Germinal center (tissue), 1 donor: ENCODE results near the gene ACSL5.
"Not testable (repeated sequence)": the region's sequence is repeated elsewhere in the genome, so short reads cannot be mapped to it uniquely, and the experiment has no call there.

ENCODE experiments used
- DNase-seq: peaks from one replicate; pipeline ENCODE4 v3.0.0; 2012; ENCODE audit warnings: mixed read lengths, low spot score

Gene ACSL5

GRCh38 chr10:112351146-112351545, 22.8 kb upstream of the ACSL5 start:
- no peak for DNase-seq

- DNase-seq: no peak
These were observed 21.9 kb upstream of the ACSL5 start for GRCh38 chr10:112352044-112352443.

DNA sequence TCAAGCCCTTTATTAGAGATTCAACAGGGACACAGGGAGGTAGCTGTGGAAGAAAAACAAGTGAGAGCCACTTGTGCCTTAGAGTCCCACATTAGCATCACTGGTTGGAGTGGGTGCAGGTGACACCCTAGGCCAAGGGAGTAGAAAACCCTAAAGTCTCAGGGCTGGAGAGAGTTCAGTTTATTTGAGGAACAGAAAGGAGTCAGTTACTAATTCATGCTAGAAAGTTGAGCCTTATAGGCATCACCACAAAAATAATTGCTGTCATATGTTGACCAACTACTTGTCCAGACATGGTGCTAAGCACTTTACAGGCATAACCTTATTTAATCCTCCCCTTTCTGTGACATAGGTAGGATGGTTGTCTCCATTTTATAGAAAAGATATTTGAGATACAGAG, 20.9 kb upstream of the ACSL5 start:
- no peak for DNase-seq

DNA sequence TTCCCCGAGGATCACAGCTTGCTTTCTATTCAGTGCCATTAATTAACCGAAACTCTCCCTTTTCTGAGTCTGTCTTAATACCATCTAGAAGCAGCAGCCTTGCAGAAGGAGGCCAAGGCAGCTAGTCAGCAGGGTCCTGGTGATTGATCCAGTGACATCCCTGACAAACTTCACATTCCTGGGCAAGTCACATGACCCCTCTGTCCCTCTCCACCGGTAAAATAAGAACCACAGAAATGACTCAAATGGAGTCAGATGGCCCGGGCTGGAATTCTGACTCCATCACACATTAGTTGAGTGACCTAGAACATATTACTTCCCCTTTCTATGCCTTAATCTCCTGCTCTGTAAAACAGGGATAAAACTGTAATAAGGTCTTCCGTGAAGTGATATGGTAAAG, 17.2 kb upstream of the ACSL5 start:
- DNase-seq: no peak

DNA sequence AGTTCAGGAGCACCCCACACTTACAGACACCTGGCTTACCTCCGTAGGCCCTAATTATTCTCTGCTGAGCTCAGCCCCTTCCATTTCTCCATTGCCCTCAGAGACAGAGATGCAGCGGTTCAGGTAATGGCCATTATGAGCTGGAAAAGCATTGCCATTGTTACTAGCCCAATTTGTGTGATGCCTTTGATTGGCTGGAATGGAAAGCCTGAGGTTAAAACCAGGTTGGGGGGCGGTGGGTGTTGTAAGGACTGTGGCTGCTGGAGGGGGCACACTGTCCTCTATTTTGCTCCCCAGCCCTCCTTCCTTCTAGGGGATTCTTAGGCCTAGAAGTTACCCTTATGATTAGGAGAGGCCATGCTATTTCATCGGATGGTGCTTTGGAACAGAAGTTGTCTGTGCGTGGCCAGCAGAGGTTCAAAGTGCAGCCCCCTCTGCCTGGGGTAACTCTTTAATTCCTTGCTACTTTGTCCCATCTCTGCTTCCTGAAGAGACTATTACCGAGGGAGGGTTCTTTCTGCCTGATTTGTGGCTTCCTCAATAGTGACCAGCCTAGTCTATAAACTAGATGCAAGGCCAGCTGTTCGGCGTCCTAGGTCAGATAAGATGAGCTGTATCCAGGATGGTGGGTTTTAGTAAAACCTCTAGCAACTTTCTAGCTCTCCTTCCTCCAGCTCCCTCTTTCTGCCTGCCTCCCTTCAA, 14.2 kb upstream of the ACSL5 start:
- DNase-seq: no peak

- no peak for DNase-seq
These were observed 13.3 kb upstream of the ACSL5 start for GRCh38 chr10:112360308-112361270.

DNA sequence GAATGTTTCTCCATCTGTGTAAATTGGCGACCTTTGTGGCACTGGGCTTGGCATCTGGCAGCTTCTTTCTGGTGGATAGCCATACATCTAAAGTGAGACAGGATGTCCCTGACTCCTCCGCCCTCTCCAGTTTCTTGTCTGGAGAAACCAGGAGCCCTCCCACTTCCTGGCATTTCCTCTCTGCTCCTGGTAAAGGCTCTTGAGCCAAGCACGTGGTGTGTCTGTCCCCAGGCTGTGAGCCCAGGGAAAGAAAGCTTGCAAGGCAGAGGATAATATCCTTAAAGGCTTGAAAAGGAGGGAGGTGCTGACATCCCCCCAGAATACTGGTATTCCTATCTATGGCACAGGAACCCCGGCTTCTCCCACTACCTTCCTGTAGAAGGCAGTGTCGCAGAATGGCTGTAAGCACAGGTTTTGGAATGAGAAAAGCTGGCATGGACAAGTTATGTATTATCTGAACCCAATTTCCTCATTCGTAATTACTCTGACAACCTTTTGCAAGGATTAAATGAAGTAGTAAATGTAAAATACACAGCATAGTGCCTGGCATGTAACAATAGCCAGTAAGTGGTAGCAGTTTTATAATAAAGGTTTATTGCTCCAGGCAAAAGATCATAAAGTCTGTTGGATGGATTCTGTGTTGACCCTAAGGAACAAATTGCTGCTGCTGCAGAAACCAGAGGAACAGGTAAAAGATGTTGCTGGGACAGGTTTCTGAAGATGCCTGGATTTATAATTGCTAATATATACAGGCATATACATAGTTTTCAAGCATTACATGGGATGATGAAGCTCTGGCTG, 11.8 kb upstream of the ACSL5 start:
- DNase-seq: no peak

GRCh38 chr10:112362833-112363232, 11.1 kb upstream of the ACSL5 start:
- DNase-seq: no peak

- DNase-seq: no peak
These were observed 9.9 kb upstream of the ACSL5 start for GRCh38 chr10:112363696-112364688.

DNA sequence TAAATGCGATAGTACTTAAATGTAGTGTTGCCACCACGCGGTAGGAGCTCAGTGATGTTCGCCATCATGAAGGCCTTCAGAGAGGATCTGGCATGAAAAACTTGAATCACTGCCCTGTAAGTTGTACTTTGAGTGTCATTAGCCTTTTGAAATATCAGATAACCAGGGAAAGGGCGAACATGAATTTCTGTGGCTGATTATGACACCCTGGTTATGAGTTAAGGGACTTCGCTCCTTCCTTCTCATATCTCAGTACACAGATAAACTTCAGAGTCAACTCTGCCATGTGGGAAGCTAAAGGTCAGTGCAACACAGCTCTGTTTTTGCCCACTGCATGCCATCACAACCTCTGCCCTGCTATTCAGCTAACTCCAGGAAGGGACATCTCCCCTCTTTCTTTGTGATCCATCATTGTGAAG, 8.9 kb upstream of the ACSL5 start:
- DNase-seq: no peak

- DNase-seq: no peak
These were observed 8.5 kb upstream of the ACSL5 start for GRCh38 chr10:112365451-112365850.

- DNase-seq: no peak
These were observed 6.9 kb upstream of the ACSL5 start for GRCh38 chr10:112366992-112367391.

DNA sequence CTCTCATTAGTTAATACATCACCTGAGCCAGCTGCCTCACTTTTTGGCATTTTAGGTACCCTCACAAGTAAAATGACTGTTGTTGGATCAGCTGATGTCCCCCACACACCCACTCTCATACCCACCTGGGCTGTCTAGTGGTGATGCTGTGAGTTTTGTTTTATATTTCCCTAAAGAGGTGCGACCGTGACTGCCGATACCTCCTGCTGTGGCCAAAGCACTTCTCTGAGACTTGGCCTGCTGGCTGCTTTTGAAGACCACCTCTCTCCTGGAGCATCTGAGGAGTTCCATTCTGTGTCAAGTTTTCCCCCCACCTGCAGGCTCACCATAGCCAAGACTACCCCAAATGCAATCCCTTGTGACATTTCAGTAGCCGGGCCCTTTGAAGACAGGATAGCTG, 6.4 kb upstream of the ACSL5 start:
- DNase-seq: no peak

DNA sequence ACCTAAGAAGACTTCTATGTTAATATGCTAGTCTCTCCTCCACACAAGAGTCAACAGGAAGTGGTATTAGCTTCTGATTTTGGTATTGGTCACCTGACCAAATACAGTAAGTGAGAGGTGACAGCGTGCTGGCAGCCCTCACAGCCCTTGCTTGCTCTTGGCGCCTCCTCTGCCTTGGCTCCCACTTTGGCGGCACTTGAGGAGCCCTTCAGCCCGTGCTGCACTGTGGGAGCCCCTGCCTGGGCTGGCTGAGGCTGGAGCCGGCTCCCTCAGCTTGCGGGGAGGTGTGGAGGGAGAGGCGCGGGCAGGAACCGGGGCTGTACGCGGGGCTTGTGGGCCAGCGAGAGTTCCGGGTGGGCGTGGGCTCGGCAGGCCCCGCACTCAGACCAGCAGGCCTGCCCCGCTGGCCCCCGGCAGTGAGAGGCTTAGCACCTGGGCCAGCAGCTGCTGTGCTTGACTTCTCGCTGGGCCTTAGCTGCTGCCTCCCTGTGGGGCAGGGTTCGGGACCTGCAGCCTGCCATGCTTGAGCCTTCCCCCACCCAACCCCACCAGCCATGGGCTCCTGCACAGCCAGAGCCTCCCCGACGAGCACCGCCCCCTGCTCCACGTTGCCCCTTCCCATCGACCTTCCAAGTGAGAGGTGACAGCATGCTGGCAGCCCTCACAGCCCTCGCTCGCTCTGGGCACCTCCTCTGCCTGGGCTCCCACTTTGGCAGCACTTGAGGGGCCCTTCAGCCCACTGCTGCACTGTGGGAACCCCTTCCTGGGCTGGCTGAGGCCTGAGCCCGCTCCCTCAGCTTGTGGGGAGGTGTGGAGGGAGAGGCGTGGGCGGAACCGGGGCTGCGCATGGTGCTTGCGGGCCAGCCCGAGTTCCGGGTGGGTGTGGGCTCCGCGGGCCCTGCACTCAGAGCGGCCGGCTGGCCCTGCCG, 4.2 kb upstream of the ACSL5 start:
- DNase-seq: no peak

DNA sequence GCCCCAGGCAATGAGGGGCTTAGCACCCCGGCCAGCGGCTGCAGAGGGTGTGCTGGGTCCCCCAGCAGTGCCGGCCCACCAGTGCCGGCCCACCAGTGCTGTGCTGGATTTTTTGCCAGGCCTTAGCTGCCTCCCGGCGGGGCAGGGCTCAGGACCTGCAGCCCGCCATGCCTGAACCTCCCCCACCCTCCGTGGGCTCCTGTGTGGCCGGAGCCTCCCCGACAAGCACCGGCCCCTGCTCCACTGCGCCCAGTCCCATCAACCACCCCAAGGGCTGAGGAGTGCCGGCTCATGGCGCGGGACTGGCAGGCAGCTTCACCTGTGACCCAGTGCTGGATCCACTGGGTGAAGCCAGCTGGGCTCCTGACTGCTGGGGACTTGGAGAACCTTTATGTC, 3.5 kb upstream of the ACSL5 start:
- no peak for DNase-seq

DNA sequence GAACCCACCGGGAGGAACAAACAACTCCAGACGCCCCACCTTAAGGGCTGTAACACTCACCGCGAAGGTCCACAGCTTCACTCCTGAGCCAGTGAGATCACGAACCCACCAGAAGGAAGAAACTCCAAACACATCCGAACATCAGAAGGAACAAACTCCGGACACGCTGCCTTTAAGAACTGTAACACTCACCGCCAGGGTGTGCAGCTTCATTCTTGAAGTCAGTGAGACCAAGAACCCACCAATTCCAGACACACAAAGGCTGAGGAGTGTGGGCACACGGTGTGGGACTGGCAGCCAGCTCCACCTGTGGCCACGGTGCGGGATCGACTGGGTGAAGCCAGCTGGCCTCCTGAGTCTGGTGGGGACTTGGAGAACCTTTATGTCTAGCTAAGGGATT, 2.6 kb upstream of the ACSL5 start:
- DNase-seq: not testable (repeated sequence)

DNA sequence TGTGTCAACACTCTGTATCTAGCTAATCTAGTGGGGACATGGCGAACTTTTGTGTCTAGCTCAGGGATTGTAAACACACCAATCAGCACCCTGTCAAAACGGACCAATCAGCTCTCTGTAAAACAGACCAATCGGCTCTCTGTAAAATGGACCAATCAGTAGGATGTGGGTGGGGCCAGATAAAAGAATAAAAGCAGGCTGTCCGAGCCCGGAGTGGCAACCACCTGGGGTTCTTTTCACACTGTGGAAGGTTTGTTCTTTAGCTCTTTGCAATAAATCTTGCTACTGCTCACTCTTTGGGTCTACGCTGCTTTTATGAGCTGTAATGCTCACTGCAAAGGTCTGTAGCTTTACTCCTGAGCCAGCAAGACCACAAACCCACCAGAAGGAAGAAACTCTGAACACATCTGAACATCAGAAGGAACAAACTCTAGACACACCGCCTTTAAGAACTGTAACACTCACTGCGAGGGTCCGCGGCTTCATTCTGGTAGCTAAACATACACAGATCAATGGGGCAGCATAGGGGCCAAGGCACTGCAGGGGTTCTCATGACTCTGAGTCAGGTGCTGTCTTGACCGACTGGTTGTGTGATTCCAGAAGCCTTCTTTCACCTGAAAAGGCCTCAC, 1.6 kb upstream of the ACSL5 start:
- DNase-seq: not testable (repeated sequence)

- peak; percentile 53 for DNase-seq
These were observed 1.0 kb downstream of the ACSL5 start for GRCh38 chr10:112374724-112375541.
